HEK293 (cell line): ENCODE data around the gene TOPORS.

Experiments
- EGR2 ChIP-seq: fragments of 450-650 bp; formaldehyde crosslinking; IDR thresholded peaks from 2 replicates; pipeline ENCODE4 v1.5.1; 2016; ENCODE audit warnings: low read depth, missing biosample characterization, missing genetic modification characterization
- FEZF1 ChIP-seq: fragments of 450-650 bp; formaldehyde crosslinking; IDR thresholded peaks from 2 replicates; pipeline ENCODE4 v1.5.1; 2016; ENCODE audit warnings: missing biosample characterization, missing genetic modification characterization
- IKZF3 ChIP-seq: fragments of 450-650 bp; IDR thresholded peaks from 2 replicates; pipeline ENCODE4 v1.5.0; 2018; ENCODE audit warnings: missing biosample characterization, mild to moderate bottlenecking, missing genetic modification characterization, moderate library complexity
- KLF10 ChIP-seq: fragments of 450-650 bp; IDR thresholded peaks from 2 replicates; pipeline ENCODE4 v1.5.1; 2018; ENCODE audit warnings: missing biosample characterization, mild to moderate bottlenecking, missing genetic modification characterization
- OVOL3 ChIP-seq: fragments of 450-650 bp; formaldehyde crosslinking; IDR thresholded peaks from 2 replicates; pipeline ENCODE4 v1.5.1; 2016; ENCODE audit warnings: missing biosample characterization, missing genetic modification characterization
- SALL2 ChIP-seq: fragments of 450-650 bp; formaldehyde crosslinking; IDR thresholded peaks from 2 replicates; pipeline ENCODE4 v1.5.0; 2017; ENCODE audit warnings: missing biosample characterization, mild to moderate bottlenecking, missing genetic modification characterization, borderline replicate concordance
- ZNF132 ChIP-seq: fragments of 450-650 bp; formaldehyde crosslinking; IDR thresholded peaks from 2 replicates; pipeline ENCODE4 v1.5.1; 2017; ENCODE audit warnings: missing biosample characterization, missing genetic modification characterization, borderline replicate concordance
- ZNF184 ChIP-seq: fragments of 450-650 bp; IDR thresholded peaks from 2 replicates; pipeline ENCODE4 v1.5.1; 2018; ENCODE audit warnings: missing biosample characterization, mild to moderate bottlenecking, missing genetic modification characterization
- ZNF585B ChIP-seq: fragments of 450-650 bp; formaldehyde crosslinking; IDR thresholded peaks from 2 replicates; pipeline ENCODE4 v1.5.1; 2016; ENCODE audit warnings: missing biosample characterization, missing genetic modification characterization
- ZNF707 ChIP-seq: fragments of 450-650 bp; formaldehyde crosslinking; IDR thresholded peaks from 2 replicates; pipeline ENCODE4 v1.5.1; 2016; ENCODE audit warnings: missing biosample characterization, missing genetic modification characterization
- ZNF747 ChIP-seq: fragments of 450-650 bp; formaldehyde crosslinking; IDR thresholded peaks from 2 replicates; pipeline ENCODE4 v1.5.1; 2016; ENCODE audit warnings: missing biosample characterization, missing genetic modification characterization
- ZNF76 ChIP-seq: fragments of 450-650 bp; formaldehyde crosslinking; IDR thresholded peaks from 2 replicates; pipeline ENCODE4; 2016; ENCODE audit warnings: low read depth, missing biosample characterization, missing genetic modification characterization, borderline replicate concordance
- ZNF785 ChIP-seq: fragments of 450-650 bp; formaldehyde crosslinking; IDR thresholded peaks from 2 replicates; pipeline ENCODE4 v1.5.1; 2016; ENCODE audit warnings: missing biosample characterization, missing genetic modification characterization
- TF ChIP-seq, protein P1 (sequence below): fragments of 450-650 bp; formaldehyde crosslinking; optimal IDR thresholded peaks from 2 replicates; pipeline ENCODE3; 2016; ENCODE audit warnings: missing biosample characterization, mild to moderate bottlenecking, missing genetic modification characterization
- TF ChIP-seq, protein P2 (sequence below): fragments of 450-650 bp; formaldehyde crosslinking; IDR thresholded peaks from 2 replicates; pipeline ENCODE4 v1.5.1; 2016; ENCODE audit warnings: missing biosample characterization, missing genetic modification characterization
- TF ChIP-seq, protein P3 (sequence below): fragments of 450-650 bp; formaldehyde crosslinking; IDR thresholded peaks from 2 replicates; pipeline ENCODE4 v1.5.1; 2017; ENCODE audit warnings: missing biosample characterization, missing genetic modification characterization
- TF ChIP-seq, protein P4 (sequence below): fragments of 450-650 bp; formaldehyde crosslinking; IDR thresholded peaks from 2 replicates; pipeline ENCODE4 v1.5.1; 2016; ENCODE audit warnings: missing biosample characterization, missing genetic modification characterization
- TF ChIP-seq, protein P5 (sequence below): fragments of 450-650 bp; formaldehyde crosslinking; IDR thresholded peaks from 2 replicates; pipeline ENCODE4 v1.5.1; 2017; ENCODE audit warnings: missing biosample characterization, missing genetic modification characterization
- TF ChIP-seq, protein P6 (sequence below): fragments of 450-650 bp; formaldehyde crosslinking; conservative IDR thresholded peaks from 2 replicates; pipeline ENCODE4 v1.5.1; 2016; ENCODE audit warnings: low read depth, missing biosample characterization, missing genetic modification characterization
- TF ChIP-seq, protein P7 (sequence below): fragments of 450-650 bp; formaldehyde crosslinking; conservative IDR thresholded peaks from 2 replicates; pipeline ENCODE4 v1.5.1; 2016; ENCODE audit warnings: low read depth, missing biosample characterization, missing genetic modification characterization
- TF ChIP-seq, protein P8 (sequence below): fragments of 450-650 bp; formaldehyde crosslinking; IDR thresholded peaks from 2 replicates; pipeline ENCODE4 v1.5.1; 2016; ENCODE audit warnings: missing biosample characterization, missing genetic modification characterization

The TOPORS gene

DNA sequence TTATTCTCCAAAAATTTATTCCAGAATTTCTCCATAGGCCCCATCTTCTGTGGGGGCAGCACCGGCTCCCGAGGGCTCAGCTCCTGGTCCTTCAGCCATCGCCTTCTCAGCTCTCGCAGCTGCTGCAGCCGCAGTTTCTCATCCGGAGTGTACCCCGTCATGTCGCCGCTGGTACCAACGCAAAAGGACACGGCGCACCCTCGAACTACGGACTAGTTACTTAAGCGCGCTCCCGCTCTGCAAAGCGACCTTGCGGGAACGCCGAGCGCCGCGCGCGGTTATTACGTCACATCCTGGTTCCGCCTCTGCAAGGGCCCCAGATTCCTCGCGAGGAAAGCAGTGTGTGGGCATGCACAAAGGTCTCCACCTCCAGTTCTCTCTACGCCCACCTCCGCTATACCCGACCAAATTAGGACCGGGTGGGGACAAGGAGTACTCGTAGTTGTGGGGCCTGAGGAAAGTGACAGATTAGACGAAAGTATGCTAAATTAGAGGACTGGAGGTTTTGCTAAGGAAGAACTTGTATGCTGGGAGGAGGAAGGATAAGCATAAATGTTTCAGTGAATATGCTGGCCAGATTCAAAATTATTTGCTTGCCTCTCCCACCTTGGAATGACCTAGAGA lies 20.6 kb upstream of the TOPORS start, which contains the start of gene NDUFB6 (continued):
- TF ChIP-seq KLF10 (tag by site-specific recombination) (no peak), ZNF585B (tag by site-specific recombination) (no peak), EGR2 (peak; percentile 90), ZNF747 (tag by site-specific recombination) (no peak), ZNF785 (tag by site-specific recombination) (no peak), IKZF3 (tag by site-specific recombination) (no peak), ZNF707 (tag by site-specific recombination) (no peak), SALL2 (tag by site-specific recombination) (no peak), ZNF76 (tag by site-specific recombination) (no peak), ZNF132 (tag by site-specific recombination) (no peak), FEZF1 (tag by site-specific recombination) (no peak), ZNF184 (tag by site-specific recombination) (no peak), OVOL3 (tag by site-specific recombination) (no peak)
- TF ChIP-seq, protein P1, sequence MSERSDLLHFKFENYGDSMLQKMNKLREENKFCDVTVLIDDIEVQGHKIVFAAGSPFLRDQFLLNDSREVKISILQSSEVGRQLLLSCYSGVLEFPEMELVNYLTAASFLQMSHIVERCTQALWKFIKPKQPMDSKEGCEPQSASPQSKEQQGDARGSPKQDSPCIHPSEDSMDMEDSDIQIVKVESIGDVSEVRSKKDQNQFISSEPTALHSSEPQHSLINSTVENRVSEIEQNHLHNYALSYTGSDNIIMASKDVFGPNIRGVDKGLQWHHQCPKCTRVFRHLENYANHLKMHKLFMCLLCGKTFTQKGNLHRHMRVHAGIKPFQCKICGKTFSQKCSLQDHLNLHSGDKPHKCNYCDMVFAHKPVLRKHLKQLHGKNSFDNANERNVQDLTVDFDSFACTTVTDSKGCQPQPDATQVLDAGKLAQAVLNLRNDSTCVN, result peak; percentile 90
- TF ChIP-seq, protein P2, sequence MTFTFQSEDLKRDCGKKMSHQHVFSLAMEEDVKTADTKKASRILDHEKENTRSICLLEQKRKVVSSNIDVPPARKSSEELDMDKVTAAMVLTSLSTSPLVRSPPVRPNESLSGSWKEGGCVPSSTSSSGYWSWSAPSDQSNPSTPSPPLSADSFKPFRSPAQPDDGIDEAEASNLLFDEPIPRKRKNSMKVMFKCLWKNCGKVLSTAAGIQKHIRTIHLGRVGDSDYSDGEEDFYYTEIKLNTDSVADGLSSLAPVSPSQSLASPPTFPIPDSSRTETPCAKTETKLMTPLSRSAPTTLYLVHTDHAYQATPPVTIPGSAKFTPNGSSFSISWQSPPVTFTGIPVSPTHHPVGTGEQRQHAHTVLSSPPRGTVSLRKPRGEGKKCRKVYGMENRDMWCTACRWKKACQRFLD (tag by site-specific recombination), result no peak
- TF ChIP-seq, protein P3, sequence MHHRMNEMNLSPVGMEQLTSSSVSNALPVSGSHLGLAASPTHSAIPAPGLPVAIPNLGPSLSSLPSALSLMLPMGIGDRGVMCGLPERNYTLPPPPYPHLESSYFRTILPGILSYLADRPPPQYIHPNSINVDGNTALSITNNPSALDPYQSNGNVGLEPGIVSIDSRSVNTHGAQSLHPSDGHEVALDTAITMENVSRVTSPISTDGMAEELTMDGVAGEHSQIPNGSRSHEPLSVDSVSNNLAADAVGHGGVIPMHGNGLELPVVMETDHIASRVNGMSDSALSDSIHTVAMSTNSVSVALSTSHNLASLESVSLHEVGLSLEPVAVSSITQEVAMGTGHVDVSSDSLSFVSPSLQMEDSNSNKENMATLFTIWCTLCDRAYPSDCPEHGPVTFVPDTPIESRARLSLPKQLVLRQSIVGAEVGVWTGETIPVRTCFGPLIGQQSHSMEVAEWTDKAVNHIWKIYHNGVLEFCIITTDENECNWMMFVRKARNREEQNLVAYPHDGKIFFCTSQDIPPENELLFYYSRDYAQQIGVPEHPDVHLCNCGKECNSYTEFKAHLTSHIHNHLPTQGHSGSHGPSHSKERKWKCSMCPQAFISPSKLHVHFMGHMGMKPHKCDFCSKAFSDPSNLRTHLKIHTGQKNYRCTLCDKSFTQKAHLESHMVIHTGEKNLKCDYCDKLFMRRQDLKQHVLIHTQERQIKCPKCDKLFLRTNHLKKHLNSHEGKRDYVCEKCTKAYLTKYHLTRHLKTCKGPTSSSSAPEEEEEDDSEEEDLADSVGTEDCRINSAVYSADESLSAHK, result no peak
- TF ChIP-seq, protein P4, sequence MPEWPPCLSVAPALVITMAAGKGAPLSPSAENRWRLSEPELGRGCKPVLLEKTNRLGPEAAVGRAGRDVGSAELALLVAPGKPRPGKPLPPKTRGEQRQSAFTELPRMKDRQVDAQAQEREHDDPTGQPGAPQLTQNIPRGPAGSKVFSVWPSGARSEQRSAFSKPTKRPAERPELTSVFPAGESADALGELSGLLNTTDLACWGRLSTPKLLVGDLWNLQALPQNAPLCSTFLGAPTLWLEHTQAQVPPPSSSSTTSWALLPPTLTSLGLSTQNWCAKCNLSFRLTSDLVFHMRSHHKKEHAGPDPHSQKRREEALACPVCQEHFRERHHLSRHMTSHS (tag by site-specific recombination), result no peak
- TF ChIP-seq, protein P5, sequence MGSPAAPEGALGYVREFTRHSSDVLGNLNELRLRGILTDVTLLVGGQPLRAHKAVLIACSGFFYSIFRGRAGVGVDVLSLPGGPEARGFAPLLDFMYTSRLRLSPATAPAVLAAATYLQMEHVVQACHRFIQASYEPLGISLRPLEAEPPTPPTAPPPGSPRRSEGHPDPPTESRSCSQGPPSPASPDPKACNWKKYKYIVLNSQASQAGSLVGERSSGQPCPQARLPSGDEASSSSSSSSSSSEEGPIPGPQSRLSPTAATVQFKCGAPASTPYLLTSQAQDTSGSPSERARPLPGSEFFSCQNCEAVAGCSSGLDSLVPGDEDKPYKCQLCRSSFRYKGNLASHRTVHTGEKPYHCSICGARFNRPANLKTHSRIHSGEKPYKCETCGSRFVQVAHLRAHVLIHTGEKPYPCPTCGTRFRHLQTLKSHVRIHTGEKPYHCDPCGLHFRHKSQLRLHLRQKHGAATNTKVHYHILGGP (tag by site-specific recombination), result no peak
- TF ChIP-seq, protein P6, sequence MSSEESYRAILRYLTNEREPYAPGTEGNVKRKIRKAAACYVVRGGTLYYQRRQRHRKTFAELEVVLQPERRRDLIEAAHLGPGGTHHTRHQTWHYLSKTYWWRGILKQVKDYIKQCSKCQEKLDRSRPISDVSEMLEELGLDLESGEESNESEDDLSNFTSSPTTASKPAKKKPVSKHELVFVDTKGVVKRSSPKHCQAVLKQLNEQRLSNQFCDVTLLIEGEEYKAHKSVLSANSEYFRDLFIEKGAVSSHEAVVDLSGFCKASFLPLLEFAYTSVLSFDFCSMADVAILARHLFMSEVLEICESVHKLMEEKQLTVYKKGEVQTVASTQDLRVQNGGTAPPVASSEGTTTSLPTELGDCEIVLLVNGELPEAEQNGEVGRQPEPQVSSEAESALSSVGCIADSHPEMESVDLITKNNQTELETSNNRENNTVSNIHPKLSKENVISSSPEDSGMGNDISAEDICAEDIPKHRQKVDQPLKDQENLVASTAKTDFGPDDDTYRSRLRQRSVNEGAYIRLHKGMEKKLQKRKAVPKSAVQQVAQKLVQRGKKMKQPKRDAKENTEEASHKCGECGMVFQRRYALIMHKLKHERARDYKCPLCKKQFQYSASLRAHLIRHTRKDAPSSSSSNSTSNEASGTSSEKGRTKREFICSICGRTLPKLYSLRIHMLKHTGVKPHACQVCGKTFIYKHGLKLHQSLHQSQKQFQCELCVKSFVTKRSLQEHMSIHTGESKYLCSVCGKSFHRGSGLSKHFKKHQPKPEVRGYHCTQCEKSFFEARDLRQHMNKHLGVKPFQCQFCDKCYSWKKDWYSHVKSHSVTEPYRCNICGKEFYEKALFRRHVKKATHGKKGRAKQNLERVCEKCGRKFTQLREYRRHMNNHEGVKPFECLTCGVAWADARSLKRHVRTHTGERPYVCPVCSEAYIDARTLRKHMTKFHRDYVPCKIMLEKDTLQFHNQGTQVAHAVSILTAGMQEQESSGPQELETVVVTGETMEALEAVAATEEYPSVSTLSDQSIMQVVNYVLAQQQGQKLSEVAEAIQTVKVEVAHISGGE (tag by site-specific recombination), result peak; percentile 96
- TF ChIP-seq, protein P7, sequence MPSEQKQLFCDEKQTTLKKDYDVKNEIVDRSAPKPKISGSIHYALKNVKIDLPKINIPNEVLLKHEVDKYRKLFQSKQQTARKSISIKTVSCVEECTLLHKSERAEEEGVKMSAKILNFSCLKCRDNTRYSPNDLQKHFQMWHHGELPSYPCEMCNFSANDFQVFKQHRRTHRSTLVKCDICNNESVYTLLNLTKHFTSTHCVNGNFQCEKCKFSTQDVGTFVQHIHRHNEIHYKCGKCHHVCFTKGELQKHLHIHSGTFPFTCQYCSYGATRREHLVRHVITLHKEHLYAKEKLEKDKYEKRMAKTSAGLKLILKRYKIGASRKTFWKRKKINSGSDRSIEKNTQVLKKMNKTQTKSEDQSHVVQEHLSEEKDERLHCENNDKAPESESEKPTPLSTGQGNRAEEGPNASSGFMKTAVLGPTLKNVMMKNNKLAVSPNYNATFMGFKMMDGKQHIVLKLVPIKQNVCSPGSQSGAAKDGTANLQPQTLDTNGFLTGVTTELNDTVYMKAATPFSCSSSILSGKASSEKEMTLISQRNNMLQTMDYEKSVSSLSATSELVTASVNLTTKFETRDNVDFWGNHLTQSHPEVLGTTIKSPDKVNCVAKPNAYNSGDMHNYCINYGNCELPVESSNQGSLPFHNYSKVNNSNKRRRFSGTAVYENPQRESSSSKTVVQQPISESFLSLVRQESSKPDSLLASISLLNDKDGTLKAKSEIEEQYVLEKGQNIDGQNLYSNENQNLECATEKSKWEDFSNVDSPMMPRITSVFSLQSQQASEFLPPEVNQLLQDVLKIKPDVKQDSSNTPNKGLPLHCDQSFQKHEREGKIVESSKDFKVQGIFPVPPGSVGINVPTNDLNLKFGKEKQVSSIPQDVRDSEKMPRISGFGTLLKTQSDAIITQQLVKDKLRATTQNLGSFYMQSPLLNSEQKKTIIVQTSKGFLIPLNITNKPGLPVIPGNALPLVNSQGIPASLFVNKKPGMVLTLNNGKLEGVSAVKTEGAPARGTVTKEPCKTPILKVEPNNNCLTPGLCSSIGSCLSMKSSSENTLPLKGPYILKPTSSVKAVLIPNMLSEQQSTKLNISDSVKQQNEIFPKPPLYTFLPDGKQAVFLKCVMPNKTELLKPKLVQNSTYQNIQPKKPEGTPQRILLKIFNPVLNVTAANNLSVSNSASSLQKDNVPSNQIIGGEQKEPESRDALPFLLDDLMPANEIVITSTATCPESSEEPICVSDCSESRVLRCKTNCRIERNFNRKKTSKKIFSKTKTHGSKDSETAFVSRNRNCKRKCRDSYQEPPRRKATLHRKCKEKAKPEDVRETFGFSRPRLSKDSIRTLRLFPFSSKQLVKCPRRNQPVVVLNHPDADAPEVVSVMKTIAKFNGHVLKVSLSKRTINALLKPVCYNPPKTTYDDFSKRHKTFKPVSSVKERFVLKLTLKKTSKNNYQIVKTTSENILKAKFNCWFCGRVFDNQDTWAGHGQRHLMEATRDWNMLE, result peak; percentile 90
- TF ChIP-seq, protein P8, sequence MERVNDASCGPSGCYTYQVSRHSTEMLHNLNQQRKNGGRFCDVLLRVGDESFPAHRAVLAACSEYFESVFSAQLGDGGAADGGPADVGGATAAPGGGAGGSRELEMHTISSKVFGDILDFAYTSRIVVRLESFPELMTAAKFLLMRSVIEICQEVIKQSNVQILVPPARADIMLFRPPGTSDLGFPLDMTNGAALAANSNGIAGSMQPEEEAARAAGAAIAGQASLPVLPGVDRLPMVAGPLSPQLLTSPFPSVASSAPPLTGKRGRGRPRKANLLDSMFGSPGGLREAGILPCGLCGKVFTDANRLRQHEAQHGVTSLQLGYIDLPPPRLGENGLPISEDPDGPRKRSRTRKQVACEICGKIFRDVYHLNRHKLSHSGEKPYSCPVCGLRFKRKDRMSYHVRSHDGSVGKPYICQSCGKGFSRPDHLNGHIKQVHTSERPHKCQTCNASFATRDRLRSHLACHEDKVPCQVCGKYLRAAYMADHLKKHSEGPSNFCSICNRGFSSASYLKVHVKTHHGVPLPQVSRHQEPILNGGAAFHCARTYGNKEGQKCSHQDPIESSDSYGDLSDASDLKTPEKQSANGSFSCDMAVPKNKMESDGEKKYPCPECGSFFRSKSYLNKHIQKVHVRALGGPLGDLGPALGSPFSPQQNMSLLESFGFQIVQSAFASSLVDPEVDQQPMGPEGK, result no peak
